ENCODE results near the gene LHFPL3.

DNA sequence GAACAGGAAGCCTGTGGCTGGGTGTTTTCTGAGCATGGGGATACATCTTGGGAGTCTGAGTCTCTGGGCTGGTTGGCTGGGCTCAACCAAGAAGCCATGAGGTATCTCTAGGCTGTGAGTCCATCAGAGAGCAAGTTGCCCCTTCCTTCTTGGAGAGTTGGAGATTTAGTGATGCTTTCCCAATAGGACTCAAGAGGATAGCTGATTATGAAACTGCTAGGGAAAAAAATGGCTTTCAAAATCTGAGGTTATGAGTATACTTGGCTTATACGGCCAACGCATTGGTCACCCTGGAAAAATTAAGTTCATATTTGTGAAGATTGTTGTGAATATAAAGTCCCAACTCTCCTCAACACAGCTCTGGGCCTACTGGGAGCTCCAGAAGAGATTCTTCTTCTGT, 522.9 kb downstream of the LHFPL3 start:
- TF ChIP-seq, protein P1, sequence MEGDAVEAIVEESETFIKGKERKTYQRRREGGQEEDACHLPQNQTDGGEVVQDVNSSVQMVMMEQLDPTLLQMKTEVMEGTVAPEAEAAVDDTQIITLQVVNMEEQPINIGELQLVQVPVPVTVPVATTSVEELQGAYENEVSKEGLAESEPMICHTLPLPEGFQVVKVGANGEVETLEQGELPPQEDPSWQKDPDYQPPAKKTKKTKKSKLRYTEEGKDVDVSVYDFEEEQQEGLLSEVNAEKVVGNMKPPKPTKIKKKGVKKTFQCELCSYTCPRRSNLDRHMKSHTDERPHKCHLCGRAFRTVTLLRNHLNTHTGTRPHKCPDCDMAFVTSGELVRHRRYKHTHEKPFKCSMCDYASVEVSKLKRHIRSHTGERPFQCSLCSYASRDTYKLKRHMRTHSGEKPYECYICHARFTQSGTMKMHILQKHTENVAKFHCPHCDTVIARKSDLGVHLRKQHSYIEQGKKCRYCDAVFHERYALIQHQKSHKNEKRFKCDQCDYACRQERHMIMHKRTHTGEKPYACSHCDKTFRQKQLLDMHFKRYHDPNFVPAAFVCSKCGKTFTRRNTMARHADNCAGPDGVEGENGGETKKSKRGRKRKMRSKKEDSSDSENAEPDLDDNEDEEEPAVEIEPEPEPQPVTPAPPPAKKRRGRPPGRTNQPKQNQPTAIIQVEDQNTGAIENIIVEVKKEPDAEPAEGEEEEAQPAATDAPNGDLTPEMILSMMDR (conservative IDR thresholded peaks at IDR 0.05) = no peak
- TF ChIP-seq EZH2 (IDR thresholded peaks at IDR 0.05; ENCODE audit: low read depth) = no peak
